Ascending aorta (tissue), 2 donors: ENCODE results near the gene GNAI2. TPM values are rescaled to one million over a fixed set of nuclear protein-coding genes. Genes with fewer than 3 reads are reported as not detected.
"Not testable (repeated sequence)": the region's sequence is repeated elsewhere in the genome, so short reads cannot be mapped to it uniquely, and the experiment has no call there.

Experiments used
- DNase-seq, 2 donors: peaks; one replicate each; pipeline ENCODE4 v3.0.0-alpha.2; 2019; ENCODE audit warnings: low spot score in 2 of 2
- H3K27ac ChIP-seq, 2 donors: fragments of 200-600 bp; sonication (generic); one replicate each; pipeline ENCODE4 v1.5.1; 2016 to 2017; ENCODE audit warnings: mild to moderate bottlenecking in 1 of 2
- H3K27me3 ChIP-seq: fragments of 200-600 bp; sonication (generic); one replicate; pipeline ENCODE4 v1.5.1; 2017
- H3K36me3 ChIP-seq, 2 donors: fragments of 200-600 bp; sonication (generic); one replicate each; pipeline ENCODE4 v1.5.1; 2016
- H3K4me1 ChIP-seq, 2 donors: fragments of 200-600 bp; sonication (generic); one replicate each; pipeline ENCODE4 v1.5.1; 2016 to 2017; ENCODE audit warnings: mild to moderate bottlenecking in 1 of 2
- H3K4me3 ChIP-seq, 2 donors: fragments of 200-600 bp; sonication (generic); one replicate each; pipeline ENCODE4 v1.5.1; 2016 to 2017; ENCODE audit warnings: mild to moderate bottlenecking in 1 of 2
- H3K9me3 ChIP-seq, 2 donors: fragments of 200-600 bp; sonication (generic); one replicate each; pipeline ENCODE4 v1.5.1; 2016
- intact Hi-C: fragments of 100-400 bp; cut with DNase I; formaldehyde crosslinking; loops from one replicate; pipeline ENCODE4 v1.15.1; 2023
- total RNA-seq: library from RNA; depleted of rRNA; stranded (reverse); fragments of >200 nt; gene quantifications from one replicate; pipeline ENCODE4 v1.1.0, GENCODE V29; 2016
- TF ChIP-seq, protein P1 (sequence below), 3 experiments: fragments of 200-600 bp in 2 of 3; fragments of 450-650 bp in 1 of 3; sonication (generic) in 2 of 3; IDR thresholded peaks; one replicate each; pipeline ENCODE4 v1.5.1; 2016 to 2019; ENCODE audit warnings: antibody characterized with exemption in 3 of 3, mild to moderate bottlenecking in 1 of 3, moderate library complexity in 1 of 3

The GNAI2 gene
- total RNA-seq, 1 donor from 2014 or later: 283 TPM

DNA sequence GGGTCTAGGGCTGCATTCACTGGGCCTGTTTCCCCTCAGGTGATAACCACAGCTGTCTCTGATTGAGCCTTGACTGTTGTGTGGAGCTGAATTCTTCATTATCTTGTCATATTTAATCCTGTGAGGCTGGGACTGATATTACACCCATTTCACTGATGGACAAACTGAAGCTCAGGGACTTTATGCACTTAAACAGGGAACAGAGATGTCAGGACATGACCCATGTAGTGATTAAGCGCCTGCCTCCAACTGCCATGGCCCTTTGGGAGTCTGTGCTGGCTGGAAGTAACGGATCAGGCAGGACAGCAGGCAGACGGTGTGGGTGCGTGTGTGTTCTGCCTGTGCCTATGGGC is 7.5 kb downstream of the GNAI2 start:
- H3K27me3 ChIP-seq: no peaks in the 10 kb centered on the region
- TF ChIP-seq, protein P1, sequence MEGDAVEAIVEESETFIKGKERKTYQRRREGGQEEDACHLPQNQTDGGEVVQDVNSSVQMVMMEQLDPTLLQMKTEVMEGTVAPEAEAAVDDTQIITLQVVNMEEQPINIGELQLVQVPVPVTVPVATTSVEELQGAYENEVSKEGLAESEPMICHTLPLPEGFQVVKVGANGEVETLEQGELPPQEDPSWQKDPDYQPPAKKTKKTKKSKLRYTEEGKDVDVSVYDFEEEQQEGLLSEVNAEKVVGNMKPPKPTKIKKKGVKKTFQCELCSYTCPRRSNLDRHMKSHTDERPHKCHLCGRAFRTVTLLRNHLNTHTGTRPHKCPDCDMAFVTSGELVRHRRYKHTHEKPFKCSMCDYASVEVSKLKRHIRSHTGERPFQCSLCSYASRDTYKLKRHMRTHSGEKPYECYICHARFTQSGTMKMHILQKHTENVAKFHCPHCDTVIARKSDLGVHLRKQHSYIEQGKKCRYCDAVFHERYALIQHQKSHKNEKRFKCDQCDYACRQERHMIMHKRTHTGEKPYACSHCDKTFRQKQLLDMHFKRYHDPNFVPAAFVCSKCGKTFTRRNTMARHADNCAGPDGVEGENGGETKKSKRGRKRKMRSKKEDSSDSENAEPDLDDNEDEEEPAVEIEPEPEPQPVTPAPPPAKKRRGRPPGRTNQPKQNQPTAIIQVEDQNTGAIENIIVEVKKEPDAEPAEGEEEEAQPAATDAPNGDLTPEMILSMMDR (IDR thresholded peaks at IDR 0.05): no peak
- no peak overlapping the region for H3K4me3 ChIP-seq
- H3K27ac ChIP-seq: peak overlapping the region; percentile 92 to 95
- H3K36me3 ChIP-seq: peaks cover 15% of the 10 kb centered on the region in 2 donors
- peaks cover 61 to 89% of the 10 kb centered on the region in 2 donors for H3K4me1 ChIP-seq
- no peaks in the 10 kb centered on the region for H3K9me3 ChIP-seq
- DNase-seq: no peak
- intact Hi-C loops: no loop called here

DNA sequence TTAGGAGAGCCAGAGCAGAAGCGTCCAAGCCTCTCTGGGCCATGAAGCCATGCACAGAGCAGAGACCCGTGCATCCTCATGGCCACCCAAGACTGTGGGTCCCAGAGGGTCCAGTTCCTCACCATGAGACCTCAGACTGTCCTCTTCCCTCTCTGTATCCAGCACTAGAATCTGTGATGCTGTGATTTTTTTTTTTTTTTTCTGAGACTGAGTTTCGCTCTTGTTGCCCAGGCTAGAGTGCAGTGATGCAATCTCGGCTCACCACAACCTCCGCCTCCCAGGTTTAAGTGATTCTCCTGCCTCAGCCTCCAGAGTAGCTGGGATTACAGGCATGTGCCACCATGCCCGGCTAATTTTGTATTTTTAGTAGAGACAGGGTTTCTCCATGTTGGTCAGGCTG is 8.8 kb downstream of the GNAI2 start:
- H3K27ac ChIP-seq: peak overlapping the region; percentile 88 to 92
- H3K9me3 ChIP-seq, H3K4me3 ChIP-seq, DNase-seq, H3K27me3 ChIP-seq, intact Hi-C loops: not testable (repeated sequence)
- peaks cover 57 to 90% of the 10 kb centered on the region in 2 donors for H3K4me1 ChIP-seq
- peaks cover 8 to 10% of the 10 kb centered on the region in 2 donors for H3K36me3 ChIP-seq

DNA sequence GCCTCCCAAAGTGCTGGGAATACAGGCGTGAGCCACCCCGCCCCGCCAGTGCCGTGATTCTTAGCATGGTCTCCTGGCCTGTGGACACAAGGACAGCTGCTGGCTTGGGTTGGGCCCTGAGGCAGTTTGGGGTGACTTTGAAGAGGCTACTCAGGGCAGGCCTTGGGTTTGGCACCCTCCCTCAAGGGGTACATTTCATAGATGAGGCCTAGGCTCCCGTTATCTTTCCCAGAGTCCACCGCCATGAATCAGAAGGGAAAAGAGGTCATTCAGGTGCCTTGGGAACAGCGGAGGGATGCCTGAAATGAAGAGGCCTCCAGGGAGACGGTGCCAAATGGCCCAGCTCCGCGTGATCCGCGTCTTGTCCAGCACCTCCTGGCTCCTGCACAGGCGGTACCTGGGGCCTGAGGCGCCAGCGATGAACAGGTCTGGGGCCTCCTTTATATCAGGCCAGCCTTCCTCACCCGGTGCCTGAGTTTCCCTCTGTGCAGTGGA is 9.3 kb downstream of the GNAI2 start:
- Histone ChIP-seq H3K9me3 (no peaks in the 10 kb centered on the region), H3K4me3 (peak overlapping the region; percentile 37 to 50), H3K27ac (peak overlapping the region; percentile 88 to 92), H3K4me1 (peaks cover 53 to 90% of the 10 kb centered on the region in 2 donors), H3K36me3 (peaks cover 10 to 13% of the 10 kb centered on the region in 2 donors), H3K27me3 (no peaks in the 10 kb centered on the region)
- intact Hi-C loops: no loop called here
- TF ChIP-seq, protein P1 (IDR thresholded peaks at IDR 0.05): no peak
- no peak for DNase-seq

DNA sequence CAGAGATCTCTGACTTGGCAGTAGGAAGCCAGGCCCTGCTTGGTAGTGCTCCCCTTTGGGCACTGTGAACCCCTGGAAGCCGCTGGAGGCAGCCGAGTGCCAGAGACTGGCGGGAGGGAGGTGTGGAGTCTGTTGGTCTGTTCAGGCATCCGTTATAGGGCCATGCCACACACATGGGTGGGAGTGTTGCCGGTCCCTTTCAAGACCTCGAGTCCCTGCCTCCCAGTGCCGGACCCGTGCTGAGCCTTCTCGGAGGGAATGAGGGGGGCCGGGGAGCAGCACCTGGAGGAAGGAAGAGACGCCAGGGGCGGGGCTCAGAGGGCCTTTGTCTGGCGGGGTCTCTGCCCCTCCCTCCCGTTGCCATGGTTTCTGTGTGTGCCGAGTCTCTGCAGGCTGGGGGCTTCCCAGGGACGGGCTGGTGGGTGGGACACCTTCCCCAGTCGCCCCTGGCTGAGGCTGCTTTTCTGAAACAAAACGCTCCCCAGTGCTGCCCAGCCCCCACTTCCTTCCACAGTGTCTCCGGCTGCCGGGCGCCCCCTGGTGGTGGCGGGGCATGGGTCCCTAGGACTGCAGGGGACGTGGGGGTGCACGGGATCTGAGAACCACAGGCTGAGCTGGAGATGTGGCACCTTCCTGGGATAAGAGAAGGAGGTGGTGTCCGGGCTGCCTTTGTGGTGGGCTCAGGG is 10.0 kb downstream of the GNAI2 start:
- intact Hi-C loops: loop anchor here (1.0 kb wide), 2 partner anchors 8 to 19 kb away; no protein-coding TSS in a partner anchor
- Histone ChIP-seq H3K4me3 (peak overlapping the region; percentile 37 to 50), H3K27ac (peak overlapping the region; percentile 88 to 92), H3K27me3 (no peaks in the 10 kb centered on the region), H3K9me3 (no peaks in the 10 kb centered on the region), H3K36me3 (peaks cover 10 to 15% of the 10 kb centered on the region in 2 donors), H3K4me1 (peaks cover 51 to 88% of the 10 kb centered on the region in 2 donors)
- DNase-seq: peak; percentile 79 to 95
- TF ChIP-seq, protein P1 (IDR thresholded peaks at IDR 0.05): peak; percentile 97 to 99 (median 97)

DNA sequence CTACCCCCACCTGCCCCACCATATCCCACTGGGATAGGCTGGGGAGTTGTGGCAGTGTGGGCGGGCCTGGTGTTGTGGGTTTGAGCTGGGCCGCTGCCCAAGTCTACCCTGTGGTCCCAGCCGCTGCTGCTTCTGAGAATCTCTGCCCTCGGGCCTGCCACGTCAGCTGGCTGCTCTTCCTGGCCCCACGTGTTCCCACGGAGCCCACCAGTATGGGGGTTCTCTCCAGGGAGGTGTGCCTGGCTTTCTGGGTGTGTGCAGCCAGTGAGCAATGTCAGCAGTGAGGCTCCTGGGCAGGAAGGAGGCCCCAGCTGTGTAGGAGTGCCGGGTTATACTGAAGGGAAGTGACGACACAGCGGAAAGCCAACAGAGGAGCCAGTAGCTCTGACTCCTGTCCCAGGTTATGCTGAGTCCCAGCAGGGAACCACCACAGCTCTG is 10.5 kb downstream of the GNAI2 start:
- TF ChIP-seq, protein P1 (IDR thresholded peaks at IDR 0.05): no peak
- DNase-seq: peak in 1 of 2 donors; percentile 83
- intact Hi-C loops: loop anchor here (1.0 kb wide), 2 partner anchors 8 to 19 kb away; no protein-coding TSS in a partner anchor
- Histone ChIP-seq H3K27ac (peak overlapping the region; percentile 88 to 92), H3K4me1 (peaks cover 48 to 88% of the 10 kb centered on the region in 2 donors), H3K36me3 (peaks cover 10 to 18% of the 10 kb centered on the region in 2 donors), H3K27me3 (no peaks in the 10 kb centered on the region), H3K9me3 (no peaks in the 10 kb centered on the region), H3K4me3 (peak overlapping the region in 1 of 2 donors; percentile 50)

DNA sequence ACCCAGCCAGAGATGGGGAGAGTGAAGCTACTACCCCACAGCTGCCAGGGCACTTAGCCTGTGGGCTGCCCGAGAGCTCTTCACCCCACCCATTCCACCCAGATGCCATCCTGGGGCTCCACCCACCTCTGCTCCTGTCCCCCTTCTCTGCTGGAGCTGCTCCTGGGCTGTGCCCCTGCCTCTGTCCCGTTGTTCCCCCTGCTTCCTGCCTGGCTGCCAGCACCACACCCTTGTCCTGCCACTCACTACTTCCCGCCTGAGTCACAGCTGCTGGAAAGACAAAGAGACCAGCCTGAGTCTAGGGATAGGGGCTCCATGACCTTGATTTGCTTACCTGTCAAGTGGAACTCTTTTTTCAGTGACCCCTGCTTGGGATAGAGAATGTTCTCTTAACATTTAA is 12.4 kb downstream of the GNAI2 start:
- no peaks in the 10 kb centered on the region for H3K9me3 ChIP-seq
- peak overlapping the region; percentile 88 to 92 for H3K27ac ChIP-seq
- H3K27me3 ChIP-seq: no peaks in the 10 kb centered on the region
- peak; percentile 59 to 82 for DNase-seq
- TF ChIP-seq, protein P1 (IDR thresholded peaks at IDR 0.05): no peak
- H3K4me1 ChIP-seq: peaks cover 39 to 75% of the 10 kb centered on the region in 2 donors
- H3K4me3 ChIP-seq: peak overlapping the region in 1 of 2 donors; percentile 4
- H3K36me3 ChIP-seq: peaks cover 29 to 32% of the 10 kb centered on the region in 2 donors
- intact Hi-C loops: no loop called here
